HepG2 (cell line): ENCODE data around the gene ADPRM. TPM values are rescaled to one million over a fixed set of nuclear protein-coding genes. Genes with fewer than 3 reads are reported as not detected.
A peak's percentile ranks its signal among the peaks of the same experiment; 100 is the strongest.

Experiments used
- ELF4 ChIP-seq: sonication (generic); formaldehyde crosslinking; IDR thresholded peaks from 2 replicates; pipeline ENCODE4 v1.5.0; 2020; ENCODE audit warnings: missing genetic modification reagents, mild to moderate bottlenecking, moderate library complexity, borderline replicate concordance
- FOXO1 ChIP-seq: sonication (generic); formaldehyde crosslinking; IDR thresholded peaks from 2 replicates; pipeline ENCODE4 v1.4.0; 2020; ENCODE audit warnings: missing genetic modification reagents
- FOXP1 ChIP-seq, 2 experiments: fragments of 450-650 bp in 1 of 2; IDR thresholded peaks; 2 replicates each; pipeline ENCODE4 v1.6.1; 2017 to 2018; ENCODE audit warnings: antibody characterized with exemption in 1 of 2
- HNRNPLL ChIP-seq: fragments of 200-400 bp; formaldehyde crosslinking; IDR thresholded peaks from 2 replicates; pipeline ENCODE4 v1.6.1; 2017; ENCODE audit warnings: mild to moderate bottlenecking, low read depth, low read length; ENCODE audit not compliant: poor library complexity, severe bottlenecking
- IRF2 ChIP-seq: IDR thresholded peaks from 2 replicates; pipeline ENCODE4 v1.6.1; 2018; ENCODE audit warnings: missing genetic modification reagents, missing compliant biosample characterization
- MTF2 ChIP-seq: sonication (generic); formaldehyde crosslinking; IDR thresholded peaks from 2 replicates; pipeline ENCODE4 v1.5.0; 2020; ENCODE audit warnings: missing genetic modification reagents, borderline replicate concordance
- NR3C1 ChIP-seq: sonication (generic); formaldehyde crosslinking; IDR thresholded peaks from 2 replicates; pipeline ENCODE4 v1.4.0; 2020; ENCODE audit warnings: missing genetic modification reagents
- RBAK ChIP-seq: sonication (generic); formaldehyde crosslinking; IDR thresholded peaks from 2 replicates; pipeline ENCODE4 v1.5.1; 2020; ENCODE audit warnings: mild to moderate bottlenecking, missing genetic modification reagents
- TAF15 ChIP-seq: fragments of 200-400 bp; formaldehyde crosslinking; IDR thresholded peaks from one replicate; pipeline ENCODE4 v1.6.1; 2018; ENCODE audit warnings: mild to moderate bottlenecking, low read depth, low read length; ENCODE audit not compliant: poor library complexity, severe bottlenecking
- TOPORS ChIP-seq: sonication (generic); formaldehyde crosslinking; IDR thresholded peaks from 2 replicates; pipeline ENCODE4 v1.8.0; 2023; ENCODE audit warnings: mild to moderate bottlenecking, missing genetic modification reagents
- XRCC5 ChIP-seq: fragments of 200-400 bp; formaldehyde crosslinking; optimal IDR thresholded peaks from 2 replicates; pipeline ENCODE3; 2017; ENCODE audit warnings: mild to moderate bottlenecking, low read length
- ZEB1 ChIP-seq: IDR thresholded peaks from 2 replicates; pipeline ENCODE4 v1.6.1; 2012; ENCODE audit warnings: mild to moderate bottlenecking, low read depth, inconsistent platforms; ENCODE audit not compliant: insufficient replicate concordance
- ZFP82 ChIP-seq: sonication (generic); formaldehyde crosslinking; IDR thresholded peaks from 2 replicates; pipeline ENCODE4 v1.5.1; 2020; ENCODE audit warnings: mild to moderate bottlenecking, missing genetic modification reagents, borderline replicate concordance
- ZNF263 ChIP-seq: sonication (generic); formaldehyde crosslinking; IDR thresholded peaks from 2 replicates; pipeline ENCODE4 v1.4.0; 2020; ENCODE audit warnings: missing genetic modification reagents
- polyA plus RNA-seq, 8 experiments: library from polyadenylated mRNA; depleted of rRNA in 3 of 8; stranded (reverse) in 7 of 8; unstranded in 1 of 8; fragments of >200 nt; fragmentation: Illumina TruSeq in 4 of 8; extraction: Trizol in 4 of 8; gene quantifications; 2 replicates each; pipeline versions ENCODE4 v1.2.1 to v1.2.3, GENCODE V29; 2011 to 2016; ENCODE audit warnings: low read depth in 4 of 8, missing spikeins in 1 of 8, mixed read lengths in 1 of 8; ENCODE audit not compliant: insufficient read depth in 1 of 8
- total RNA-seq, 5 experiments: library from RNA; depleted of rRNA; stranded (reverse); fragments of >200 nt; fragmentation: Illumina TruSeq; extraction: Trizol; gene quantifications; 2 replicates each; pipeline ENCODE4 v1.2.3, GENCODE V29; 2016; ENCODE audit warnings: low read depth in 1 of 5
- TF ChIP-seq, protein P1 (sequence below): sonication (generic); formaldehyde crosslinking; IDR thresholded peaks from 2 replicates; pipeline ENCODE4 v1.9.0; 2021; ENCODE audit warnings: mild to moderate bottlenecking, missing genetic modification reagents
- TF ChIP-seq, protein P2 (sequence below): IDR thresholded peaks from 2 replicates; pipeline ENCODE4 v1.6.1; 2016; ENCODE audit warnings: mild to moderate bottlenecking, missing biosample characterization, missing genetic modification reagents
- TF ChIP-seq, protein P3 (sequence below): sonication (generic); formaldehyde crosslinking; IDR thresholded peaks from 2 replicates; pipeline ENCODE4 v1.8.0; 2022; ENCODE audit warnings: mild to moderate bottlenecking, missing genetic modification reagents; ENCODE audit not compliant: insufficient replicate concordance
- TF ChIP-seq, protein P4 (sequence below): sonication (generic); formaldehyde crosslinking; IDR thresholded peaks from 2 replicates; pipeline ENCODE4 v1.8.1; 2022; ENCODE audit warnings: mild to moderate bottlenecking, missing genetic modification reagents
- TF ChIP-seq, protein P5 (sequence below): sonication (generic); formaldehyde crosslinking; IDR thresholded peaks from 2 replicates; pipeline ENCODE4 v1.8.0; 2022; ENCODE audit warnings: mild to moderate bottlenecking, missing genetic modification reagents

ADPRM gene
- total and polyA plus RNA-seq, 2 of the 13 experiments (the other 11 are each of a cell fraction or from before 2014, with no cell fraction given): 5.6 to 10.8 TPM

DNA sequence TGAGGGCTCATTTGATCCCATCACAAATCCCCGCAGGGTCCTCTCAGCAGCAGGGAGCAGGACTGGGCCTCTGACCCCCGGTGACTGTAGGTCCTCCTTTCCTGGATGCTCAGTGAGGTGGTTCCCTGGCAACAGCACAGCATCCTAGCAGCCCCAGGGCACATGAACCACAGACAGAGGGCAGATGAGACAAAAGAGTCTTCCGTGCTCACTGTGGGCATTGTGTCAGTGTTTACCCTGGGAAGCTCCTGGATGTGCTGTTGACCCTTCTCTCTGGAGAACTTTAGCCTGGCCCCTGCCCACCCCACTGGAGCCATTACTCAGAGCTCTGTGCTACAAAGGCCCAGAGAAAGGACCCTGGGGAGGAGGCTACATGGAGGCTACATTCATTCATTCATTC is 54.2 kb downstream of the ADPRM start (continued):
- TF ChIP-seq, protein P1, sequence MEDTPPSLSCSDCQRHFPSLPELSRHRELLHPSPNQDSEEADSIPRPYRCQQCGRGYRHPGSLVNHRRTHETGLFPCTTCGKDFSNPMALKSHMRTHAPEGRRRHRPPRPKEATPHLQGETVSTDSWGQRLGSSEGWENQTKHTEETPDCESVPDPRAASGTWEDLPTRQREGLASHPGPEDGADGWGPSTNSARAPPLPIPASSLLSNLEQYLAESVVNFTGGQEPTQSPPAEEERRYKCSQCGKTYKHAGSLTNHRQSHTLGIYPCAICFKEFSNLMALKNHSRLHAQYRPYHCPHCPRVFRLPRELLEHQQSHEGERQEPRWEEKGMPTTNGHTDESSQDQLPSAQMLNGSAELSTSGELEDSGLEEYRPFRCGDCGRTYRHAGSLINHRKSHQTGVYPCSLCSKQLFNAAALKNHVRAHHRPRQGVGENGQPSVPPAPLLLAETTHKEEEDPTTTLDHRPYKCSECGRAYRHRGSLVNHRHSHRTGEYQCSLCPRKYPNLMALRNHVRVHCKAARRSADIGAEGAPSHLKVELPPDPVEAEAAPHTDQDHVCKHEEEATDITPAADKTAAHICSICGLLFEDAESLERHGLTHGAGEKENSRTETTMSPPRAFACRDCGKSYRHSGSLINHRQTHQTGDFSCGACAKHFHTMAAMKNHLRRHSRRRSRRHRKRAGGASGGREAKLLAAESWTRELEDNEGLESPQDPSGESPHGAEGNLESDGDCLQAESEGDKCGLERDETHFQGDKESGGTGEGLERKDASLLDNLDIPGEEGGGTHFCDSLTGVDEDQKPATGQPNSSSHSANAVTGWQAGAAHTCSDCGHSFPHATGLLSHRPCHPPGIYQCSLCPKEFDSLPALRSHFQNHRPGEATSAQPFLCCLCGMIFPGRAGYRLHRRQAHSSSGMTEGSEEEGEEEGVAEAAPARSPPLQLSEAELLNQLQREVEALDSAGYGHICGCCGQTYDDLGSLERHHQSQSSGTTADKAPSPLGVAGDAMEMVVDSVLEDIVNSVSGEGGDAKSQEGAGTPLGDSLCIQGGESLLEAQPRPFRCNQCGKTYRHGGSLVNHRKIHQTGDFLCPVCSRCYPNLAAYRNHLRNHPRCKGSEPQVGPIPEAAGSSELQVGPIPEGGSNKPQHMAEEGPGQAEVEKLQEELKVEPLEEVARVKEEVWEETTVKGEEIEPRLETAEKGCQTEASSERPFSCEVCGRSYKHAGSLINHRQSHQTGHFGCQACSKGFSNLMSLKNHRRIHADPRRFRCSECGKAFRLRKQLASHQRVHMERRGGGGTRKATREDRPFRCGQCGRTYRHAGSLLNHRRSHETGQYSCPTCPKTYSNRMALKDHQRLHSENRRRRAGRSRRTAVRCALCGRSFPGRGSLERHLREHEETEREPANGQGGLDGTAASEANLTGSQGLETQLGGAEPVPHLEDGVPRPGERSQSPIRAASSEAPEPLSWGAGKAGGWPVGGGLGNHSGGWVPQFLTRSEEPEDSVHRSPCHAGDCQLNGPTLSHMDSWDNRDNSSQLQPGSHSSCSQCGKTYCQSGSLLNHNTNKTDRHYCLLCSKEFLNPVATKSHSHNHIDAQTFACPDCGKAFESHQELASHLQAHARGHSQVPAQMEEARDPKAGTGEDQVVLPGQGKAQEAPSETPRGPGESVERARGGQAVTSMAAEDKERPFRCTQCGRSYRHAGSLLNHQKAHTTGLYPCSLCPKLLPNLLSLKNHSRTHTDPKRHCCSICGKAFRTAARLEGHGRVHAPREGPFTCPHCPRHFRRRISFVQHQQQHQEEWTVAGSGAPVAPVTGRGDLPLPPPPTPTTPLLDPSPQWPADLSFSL (CRISPR knock-in tag): no peak
- TF ChIP-seq, protein P2, sequence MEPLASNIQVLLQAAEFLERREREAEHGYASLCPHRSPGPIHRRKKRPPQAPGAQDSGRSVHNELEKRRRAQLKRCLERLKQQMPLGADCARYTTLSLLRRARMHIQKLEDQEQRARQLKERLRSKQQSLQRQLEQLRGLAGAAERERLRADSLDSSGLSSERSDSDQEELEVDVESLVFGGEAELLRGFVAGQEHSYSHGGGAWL (CRISPR knock-in tag): no peak
- no peak for TF ChIP-seq ZNF263
- no peak for TF ChIP-seq NR3C1
- TF ChIP-seq, protein P3, sequence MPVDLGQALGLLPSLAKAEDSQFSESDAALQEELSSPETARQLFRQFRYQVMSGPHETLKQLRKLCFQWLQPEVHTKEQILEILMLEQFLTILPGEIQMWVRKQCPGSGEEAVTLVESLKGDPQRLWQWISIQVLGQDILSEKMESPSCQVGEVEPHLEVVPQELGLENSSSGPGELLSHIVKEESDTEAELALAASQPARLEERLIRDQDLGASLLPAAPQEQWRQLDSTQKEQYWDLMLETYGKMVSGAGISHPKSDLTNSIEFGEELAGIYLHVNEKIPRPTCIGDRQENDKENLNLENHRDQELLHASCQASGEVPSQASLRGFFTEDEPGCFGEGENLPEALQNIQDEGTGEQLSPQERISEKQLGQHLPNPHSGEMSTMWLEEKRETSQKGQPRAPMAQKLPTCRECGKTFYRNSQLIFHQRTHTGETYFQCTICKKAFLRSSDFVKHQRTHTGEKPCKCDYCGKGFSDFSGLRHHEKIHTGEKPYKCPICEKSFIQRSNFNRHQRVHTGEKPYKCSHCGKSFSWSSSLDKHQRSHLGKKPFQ (CRISPR knock-in tag): no peak
- TF ChIP-seq ELF4 (CRISPR knock-in tag): no peak
- TF ChIP-seq TAF15: no peak
- no peak for TF ChIP-seq HNRNPLL
- no peak for TF ChIP-seq FOXP1 (IDR thresholded peaks at IDR 0.05)
- TF ChIP-seq FOXP1 (CRISPR knock-in tag; IDR thresholded peaks at IDR 0.05): peak; percentile 62
- no peak for TF ChIP-seq IRF2 (CRISPR knock-in tag)
- TF ChIP-seq ZEB1: no peak
- TF ChIP-seq TOPORS: no peak
- no peak for TF ChIP-seq ZFP82 (CRISPR knock-in tag)
- TF ChIP-seq RBAK (CRISPR knock-in tag): peak; percentile 89
- TF ChIP-seq, protein P4, sequence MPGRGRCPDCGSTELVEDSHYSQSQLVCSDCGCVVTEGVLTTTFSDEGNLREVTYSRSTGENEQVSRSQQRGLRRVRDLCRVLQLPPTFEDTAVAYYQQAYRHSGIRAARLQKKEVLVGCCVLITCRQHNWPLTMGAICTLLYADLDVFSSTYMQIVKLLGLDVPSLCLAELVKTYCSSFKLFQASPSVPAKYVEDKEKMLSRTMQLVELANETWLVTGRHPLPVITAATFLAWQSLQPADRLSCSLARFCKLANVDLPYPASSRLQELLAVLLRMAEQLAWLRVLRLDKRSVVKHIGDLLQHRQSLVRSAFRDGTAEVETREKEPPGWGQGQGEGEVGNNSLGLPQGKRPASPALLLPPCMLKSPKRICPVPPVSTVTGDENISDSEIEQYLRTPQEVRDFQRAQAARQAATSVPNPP (CRISPR knock-in tag): no peak
- peak; percentile 58 for TF ChIP-seq XRCC5
- TF ChIP-seq MTF2 (CRISPR knock-in tag): no peak
- TF ChIP-seq FOXO1 (CRISPR knock-in tag): peak; percentile 52; the same call in 1 of the 2 replicates
- TF ChIP-seq, protein P5, sequence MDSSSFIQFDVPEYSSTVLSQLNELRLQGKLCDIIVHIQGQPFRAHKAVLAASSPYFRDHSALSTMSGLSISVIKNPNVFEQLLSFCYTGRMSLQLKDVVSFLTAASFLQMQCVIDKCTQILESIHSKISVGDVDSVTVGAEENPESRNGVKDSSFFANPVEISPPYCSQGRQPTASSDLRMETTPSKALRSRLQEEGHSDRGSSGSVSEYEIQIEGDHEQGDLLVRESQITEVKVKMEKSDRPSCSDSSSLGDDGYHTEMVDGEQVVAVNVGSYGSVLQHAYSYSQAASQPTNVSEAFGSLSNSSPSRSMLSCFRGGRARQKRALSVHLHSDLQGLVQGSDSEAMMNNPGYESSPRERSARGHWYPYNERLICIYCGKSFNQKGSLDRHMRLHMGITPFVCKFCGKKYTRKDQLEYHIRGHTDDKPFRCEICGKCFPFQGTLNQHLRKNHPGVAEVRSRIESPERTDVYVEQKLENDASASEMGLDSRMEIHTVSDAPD: no peak
